CD4-positive, alpha-beta T cell treated with Interferon alpha-2 for 1 hour (primary cell): Measurements from ENCODE around the gene RHBG.
"Not testable (repeated sequence)": the region's sequence is repeated elsewhere in the genome, so short reads cannot be mapped to it uniquely, and the experiment has no call there.

ENCODE experiments used
- DNase-seq, 2 donors: peaks; one replicate each; pipeline ENCODE4 v3.0.0-alpha.2; 2020 to 2022

The RHBG gene

DNA sequence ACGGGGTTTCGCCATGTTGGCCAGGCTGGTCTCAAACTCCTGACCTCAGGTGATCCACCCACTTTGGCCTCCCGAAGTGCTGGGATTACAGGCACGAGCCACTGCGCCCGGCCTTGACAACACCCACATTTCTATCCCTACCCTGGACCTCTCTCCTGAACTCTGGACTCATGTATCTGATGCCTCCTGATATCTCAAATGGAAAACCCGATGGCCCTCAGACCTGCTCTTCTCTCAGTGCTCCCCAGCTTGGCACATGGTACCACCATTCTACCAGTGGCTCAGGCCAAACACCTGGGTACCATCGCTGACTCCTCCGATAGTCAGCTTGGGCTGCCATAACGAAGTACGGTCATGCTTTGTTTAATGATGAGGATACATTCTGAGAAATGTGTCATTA is 8.5 kb upstream of the RHBG start:
- DNase-seq = no peak

DNA sequence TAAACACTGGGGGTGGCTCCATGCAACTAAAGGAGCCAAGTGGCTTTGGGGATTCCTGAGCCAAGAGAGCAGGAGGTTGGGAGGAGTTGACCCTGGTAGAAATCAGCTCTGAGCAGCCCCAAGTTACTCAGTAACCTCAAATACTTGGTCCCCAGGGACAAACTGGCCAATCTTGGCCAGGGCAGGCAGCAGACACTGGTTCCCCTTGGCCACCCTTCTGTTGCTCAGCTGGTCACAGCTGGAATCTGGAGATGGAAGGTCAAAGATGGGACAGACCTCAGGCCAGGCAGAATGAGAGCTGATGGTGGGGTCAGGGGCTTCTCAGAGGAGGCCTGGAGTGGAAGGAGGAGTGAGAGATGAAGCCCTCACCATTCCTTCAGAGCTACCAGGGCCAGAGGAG is 3.3 kb upstream of the RHBG start:
- no peak for DNase-seq

DNA sequence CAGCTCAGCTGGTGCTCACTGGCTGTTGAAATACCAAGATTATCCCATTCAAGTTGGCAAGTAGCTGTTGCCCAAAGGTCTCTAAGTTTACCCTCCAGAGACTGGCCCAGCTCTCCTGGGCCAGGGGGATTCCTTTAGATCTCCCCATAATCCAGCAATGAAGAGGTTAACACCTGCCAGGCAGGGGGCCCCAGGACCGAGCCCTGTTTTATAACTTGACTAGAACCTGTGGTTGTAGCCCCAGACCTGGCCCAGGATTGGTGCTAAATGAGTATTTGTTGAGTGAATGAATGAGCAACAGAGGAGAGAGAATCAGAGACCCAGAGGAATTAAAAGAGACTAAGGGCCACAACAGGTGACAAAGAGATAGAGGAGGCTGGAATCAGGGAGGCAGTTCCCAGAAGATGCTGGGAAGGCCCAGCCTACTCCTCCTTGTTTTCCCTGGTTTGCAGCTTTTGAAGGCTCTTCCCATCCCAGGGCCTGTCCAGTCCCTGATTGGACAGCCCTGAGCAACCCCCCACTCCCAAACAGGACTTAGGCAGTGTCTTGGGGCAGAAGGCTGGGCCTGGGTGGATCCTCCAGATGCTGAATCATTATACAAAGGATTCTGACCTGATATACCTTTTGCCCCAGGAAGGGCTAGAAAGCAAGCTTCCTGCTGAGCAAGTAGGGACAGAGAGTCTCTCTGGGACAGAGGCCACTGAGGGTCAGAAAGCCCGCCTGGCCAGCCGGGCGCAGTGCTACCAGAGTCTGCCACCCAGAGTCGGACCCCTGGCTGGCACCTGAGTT is 2.4 kb upstream of the RHBG start:
- no peak for DNase-seq

DNA sequence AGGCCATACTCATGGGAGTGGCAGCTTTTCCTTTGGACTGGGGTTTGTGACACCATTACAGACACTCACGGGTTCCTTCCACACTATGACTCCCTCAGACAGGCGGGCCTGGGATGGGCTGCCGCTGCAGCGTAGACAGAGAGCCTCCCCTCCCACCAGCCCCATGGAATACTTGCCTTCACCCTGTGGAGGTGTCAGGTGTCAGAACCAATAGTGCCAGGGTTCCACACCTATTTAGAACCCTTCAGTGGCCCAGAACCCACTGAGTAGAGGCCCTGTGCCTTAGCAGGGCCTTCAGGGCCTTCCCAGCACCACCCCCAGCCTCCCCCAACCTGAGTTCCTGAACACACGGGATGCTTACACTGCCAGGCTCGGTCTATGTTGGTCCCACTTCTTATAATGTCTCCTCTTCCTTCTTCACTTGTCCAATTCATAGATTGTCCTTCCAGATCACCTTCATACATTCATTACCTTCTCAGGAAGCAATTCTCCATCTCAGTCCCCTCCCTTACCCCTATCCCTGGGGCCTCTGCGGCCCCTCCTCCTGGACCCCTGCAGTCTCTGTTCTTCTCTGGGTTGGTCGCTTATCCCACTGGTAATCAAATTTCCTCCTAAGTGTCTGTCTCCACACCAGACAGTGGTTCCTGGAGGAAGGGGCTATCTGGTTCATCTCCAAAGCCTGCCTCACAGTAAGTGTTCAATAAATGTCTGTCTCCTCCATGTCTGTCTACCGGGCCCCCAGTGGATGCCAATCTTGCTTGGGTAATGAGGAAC is 1.4 kb upstream of the RHBG start:
- no peak for DNase-seq

DNA sequence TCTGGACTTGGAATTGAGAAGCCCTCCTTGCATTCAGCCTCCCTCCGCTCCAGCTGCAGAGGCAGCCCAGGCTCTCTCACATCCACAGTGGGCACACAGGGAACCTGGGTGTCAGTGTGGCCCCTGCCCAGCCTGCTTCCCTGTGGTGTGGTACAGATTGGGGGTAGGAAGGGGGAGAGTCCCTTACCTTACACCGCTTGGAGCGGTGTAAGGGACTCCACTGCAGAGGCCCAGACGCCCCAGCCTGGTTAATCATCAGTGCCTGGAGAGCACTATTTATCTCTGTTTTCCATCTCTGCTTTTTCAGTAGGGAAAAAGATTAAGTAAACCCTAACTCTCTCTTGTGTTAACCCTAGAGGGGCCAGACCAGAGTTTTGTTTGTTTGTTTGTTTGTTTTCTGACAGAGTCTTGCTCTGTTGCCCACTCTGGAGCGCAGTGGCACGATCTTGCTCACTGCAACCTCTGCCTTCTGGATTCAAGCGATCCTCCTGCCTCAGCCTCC is 803 bp upstream of the RHBG start:
- no peak for DNase-seq

DNA sequence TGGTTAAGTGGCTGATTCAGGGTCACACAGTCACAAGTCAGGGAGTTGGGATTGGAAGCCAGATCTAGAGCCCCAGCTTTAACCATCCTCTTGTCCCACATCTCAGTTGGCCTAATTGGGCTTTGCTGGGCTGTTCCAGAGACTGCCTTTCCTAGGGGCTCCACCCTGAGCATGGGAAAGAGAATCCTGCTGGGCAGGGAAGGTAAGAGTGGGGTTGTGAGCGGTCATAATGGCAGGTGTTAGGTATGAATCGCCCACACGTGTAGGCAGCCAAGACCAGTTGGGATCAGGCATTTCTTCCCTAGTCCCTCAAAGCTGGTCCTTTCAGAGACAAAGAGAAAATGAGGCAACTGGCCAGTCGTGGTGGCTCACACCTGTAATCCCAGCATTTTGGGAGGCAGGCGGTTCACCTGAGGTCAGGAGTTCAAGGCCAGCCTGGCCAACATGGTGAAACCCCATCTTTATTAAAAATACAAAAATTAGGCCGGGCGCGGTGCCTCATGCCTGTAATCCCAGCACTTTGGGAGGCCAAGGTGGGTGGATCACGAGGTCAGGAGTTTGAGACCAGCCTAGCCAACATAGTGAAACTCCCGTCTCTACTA is 775 bp downstream of the RHBG start:
- DNase-seq = not testable (repeated sequence)

DNA sequence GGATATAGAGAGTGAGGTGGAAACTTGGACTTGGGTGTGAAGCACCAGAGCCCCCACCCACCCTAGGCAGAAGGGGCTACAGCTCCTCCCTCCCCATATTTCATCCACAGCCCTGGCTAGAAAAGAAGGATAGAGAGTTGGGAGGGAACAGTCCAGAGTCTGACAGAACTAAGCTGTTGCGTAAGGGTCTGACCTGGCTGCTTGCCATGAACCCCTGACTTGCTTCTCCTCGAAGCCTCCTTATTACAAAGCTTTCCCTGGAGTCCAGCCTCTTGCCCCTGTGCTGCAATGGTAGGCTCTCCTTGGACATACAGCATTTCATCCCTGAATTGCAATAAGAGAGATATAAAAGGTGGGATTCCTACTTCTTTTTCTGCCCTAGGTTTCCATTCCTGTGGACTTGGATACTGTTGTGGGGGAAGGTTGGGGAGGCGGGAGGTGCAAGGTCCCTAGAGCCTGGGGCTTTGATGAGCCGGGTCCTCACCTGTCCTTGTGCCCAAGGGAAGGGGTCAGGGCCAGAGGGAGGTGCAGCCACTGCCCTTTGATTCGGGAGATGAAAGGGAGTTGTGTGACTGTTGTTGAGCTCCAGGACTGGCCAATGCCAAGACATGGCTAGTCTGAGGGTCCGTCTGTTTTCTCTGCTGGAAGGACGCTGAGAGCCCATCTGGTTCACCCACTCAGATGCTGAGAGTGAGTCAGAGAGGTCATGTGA is 2.7 kb downstream of the RHBG start:
- DNase-seq = peak in 1 of 2 donors; percentile 33

- DNase-seq = no peak
Observed at GRCh38 chr1:156372265-156372586, 3.2 kb downstream of the RHBG start.

GRCh38 chr1:156372876-156373275 is 3.9 kb downstream of the RHBG start:
- no peak for DNase-seq

GRCh38 chr1:156373546-156373945 is 4.5 kb downstream of the RHBG start:
- no peak for DNase-seq

- DNase-seq = no peak
Observed at GRCh38 chr1:156376146-156376545, 7.1 kb downstream of the RHBG start.

DNA sequence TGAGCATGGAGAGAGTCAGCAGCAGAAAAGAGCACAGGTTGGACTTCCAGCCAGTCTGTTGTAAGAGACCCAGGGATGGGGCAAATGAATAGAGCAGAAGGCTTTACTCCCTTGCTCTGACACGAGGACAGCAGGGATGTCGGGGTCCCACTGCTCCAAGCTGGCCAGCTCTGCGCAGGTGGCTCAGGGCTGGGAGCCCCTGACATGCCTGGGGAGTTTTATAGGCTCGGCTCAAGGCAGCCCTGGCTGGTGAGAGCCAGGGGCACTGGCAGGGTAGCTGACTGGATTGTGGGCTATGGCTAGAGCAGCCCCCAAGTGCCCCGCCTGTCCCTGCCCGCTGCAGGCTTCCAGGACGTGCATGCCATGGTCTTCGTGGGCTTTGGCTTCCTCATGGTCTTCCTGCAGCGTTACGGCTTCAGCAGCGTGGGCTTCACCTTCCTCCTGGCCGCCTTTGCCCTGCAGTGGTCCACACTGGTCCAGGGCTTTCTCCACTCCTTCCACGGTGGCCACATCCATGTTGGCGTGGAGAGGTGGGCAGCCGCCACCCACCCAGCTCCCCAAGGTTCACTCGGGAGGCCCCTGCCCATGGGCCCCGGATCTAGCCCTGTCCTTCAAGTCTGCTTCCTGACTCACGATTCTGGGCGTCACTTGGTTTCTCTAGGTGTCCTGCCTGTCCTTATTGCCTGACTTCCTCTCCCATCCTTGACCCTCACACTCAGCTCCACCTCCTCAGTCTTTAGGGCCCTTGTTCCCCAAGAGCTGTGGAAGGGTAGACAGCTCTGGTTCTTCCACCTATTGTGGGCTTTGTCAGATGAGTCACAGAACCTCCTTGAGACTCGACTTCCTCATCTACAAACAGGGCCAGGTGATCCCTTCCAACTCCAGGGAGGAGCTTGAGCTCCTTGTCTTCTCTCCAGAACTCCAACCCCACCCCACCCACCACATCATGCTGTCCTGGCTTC is 8.2 kb downstream of the RHBG start:
- no peak for DNase-seq

DNA sequence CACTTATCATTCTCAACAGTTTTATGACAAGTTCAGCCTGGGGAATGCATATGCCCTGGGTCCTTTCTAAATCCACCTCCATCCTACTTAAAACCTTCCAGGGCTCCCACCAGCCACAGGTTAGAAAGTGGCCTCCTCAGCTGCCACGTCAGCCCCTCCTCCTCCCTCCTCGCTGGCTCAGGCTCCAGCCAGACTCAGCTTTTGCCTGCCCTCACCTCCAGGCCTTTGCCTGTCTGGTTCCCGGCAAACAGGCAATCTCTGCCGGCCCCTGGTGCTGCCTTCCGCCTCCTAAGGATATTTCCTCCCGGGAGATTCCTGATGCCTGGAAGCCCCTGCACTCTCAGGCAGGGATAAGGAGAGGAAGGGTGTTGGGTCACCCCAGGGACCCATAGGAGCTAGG is 9.5 kb downstream of the RHBG start:
- DNase-seq = no peak

DNA sequence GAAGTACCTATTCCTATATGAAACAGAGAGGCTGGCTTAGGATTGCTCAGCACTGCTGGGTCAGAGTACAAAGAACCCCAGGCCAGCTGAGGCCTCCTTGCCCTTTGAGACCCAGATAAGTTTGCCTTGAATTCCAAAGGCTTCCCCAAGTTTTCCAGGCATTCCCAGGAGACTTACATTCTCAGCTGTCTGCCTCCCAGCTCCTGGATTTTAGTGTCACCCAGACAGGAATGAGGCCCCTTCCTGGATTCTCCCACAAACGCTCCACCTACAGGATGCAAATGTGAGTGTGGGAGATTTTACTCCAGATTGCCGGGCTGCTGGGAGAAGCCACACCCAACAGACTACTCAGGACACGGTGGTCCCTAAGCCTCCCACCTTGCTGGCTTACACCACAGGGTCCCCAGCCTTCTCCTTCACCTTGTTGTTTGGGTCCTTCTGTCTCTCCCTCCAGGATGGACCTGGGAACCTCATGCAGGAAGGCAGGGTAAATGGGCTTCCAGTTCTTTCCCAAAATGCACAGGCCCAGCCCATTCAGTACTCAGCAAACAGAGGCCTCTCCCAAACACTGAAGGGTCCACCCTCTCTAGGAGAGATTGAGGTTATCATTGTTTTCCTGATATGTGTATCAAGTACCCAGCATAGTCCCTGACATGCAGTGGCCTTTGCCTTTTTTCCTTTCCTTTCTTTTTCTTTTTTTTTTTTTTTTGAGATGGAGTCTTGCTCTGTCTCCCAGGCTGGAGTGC is 10.6 kb downstream of the RHBG start:
- DNase-seq = no peak

- DNase-seq = no peak
Observed at GRCh38 chr1:156382561-156382960, 13.6 kb downstream of the RHBG start.

- peak; percentile 47 to 70 for DNase-seq
Observed at GRCh38 chr1:156383023-156383422, 14.0 kb downstream of the RHBG start.

DNA sequence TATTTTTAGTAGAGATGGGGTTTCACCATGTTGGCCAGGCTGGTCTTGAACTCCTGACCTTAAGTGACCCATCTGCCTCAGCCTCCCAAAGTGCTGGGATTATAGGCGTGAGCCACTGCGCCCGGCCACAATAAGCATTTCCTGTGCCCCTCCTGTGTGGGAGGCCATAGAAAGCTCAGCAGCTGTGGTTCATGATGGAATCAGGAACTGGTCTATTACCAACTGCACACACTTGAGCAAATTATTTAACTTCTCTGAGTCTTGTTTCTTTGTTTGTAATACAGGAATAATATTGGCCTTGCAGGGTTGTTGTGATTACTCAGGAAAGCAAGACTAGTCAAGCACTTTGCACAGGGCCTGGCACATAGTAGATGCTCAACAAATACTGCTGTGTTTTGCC is 15.0 kb downstream of the RHBG start:
- DNase-seq = no peak

- no peak for DNase-seq
Observed at GRCh38 chr1:156384658-156385057, 15.6 kb downstream of the RHBG start.

- DNase-seq = peak; percentile 65 to 78
Observed at GRCh38 chr1:156385534-156386031, 16.6 kb downstream of the RHBG start.

- DNase-seq = no peak
Observed at GRCh38 chr1:156386134-156386901, 17.3 kb downstream of the RHBG start.
